H9 (cell line): Measurements from ENCODE around the gene PASK. TPM values are rescaled to one million over a fixed set of nuclear protein-coding genes. Genes with fewer than 3 reads are reported as not detected.

Source experiments
- DNase-seq: peaks from one replicate; pipeline ENCODE4 v3.0.0-alpha.2; 2017
- H2AFZ ChIP-seq: one replicate; pipeline ENCODE4 v1.6.1; 2013; ENCODE audit warnings: mild to moderate bottlenecking, low read length, control low read depth, moderate library complexity
- H2AK5ac ChIP-seq: 2 replicates; pipeline ENCODE4 v1.6.1; 2013; ENCODE audit warnings: low read length, control low read depth, mixed read lengths; ENCODE audit not compliant: insufficient read length
- H2BK120ac ChIP-seq: one replicate; pipeline ENCODE4 v1.6.1; 2013; ENCODE audit warnings: low read depth, mild to moderate bottlenecking, low read length, control low read depth, inconsistent platforms; ENCODE audit not compliant: poor library complexity, severe bottlenecking
- H2BK12ac ChIP-seq: 2 replicates; pipeline ENCODE4 v1.6.1; 2013; ENCODE audit warnings: low read length, control low read depth, mixed read lengths, low read depth; ENCODE audit not compliant: insufficient read length
- H2BK15ac ChIP-seq: 2 replicates; pipeline ENCODE4 v1.6.1; 2013; ENCODE audit warnings: low read depth, low read length, control low read depth
- H2BK20ac ChIP-seq: one replicate; pipeline ENCODE4 v1.6.1; 2013; ENCODE audit warnings: low read depth, mild to moderate bottlenecking, low read length, control low read depth, inconsistent platforms; ENCODE audit not compliant: poor library complexity, severe bottlenecking
- H2BK5ac ChIP-seq: 2 replicates; pipeline ENCODE4 v1.6.1; 2013; ENCODE audit warnings: low read length, control low read depth, mixed read lengths; ENCODE audit not compliant: insufficient read length
- H3K14ac ChIP-seq: 2 replicates; pipeline ENCODE4 v1.6.1; 2013; ENCODE audit warnings: low read length, control low read depth; ENCODE audit not compliant: insufficient read depth
- H3K18ac ChIP-seq: 2 replicates; pipeline ENCODE4 v1.6.1; 2013; ENCODE audit warnings: low read depth, mild to moderate bottlenecking, mixed read lengths, low read length, control low read depth; ENCODE audit not compliant: insufficient read length
- H3K23ac ChIP-seq: 2 replicates; pipeline ENCODE4 v1.6.1; 2013; ENCODE audit warnings: low read length, control low read depth, mixed read lengths, low read depth; ENCODE audit not compliant: insufficient read length
- H3K23me2 ChIP-seq: 2 replicates; pipeline ENCODE4 v1.6.1; 2013; ENCODE audit warnings: low read depth, mild to moderate bottlenecking, mixed read lengths, low read length, control low read depth; ENCODE audit not compliant: insufficient read length, poor library complexity, severe bottlenecking
- H3K27ac ChIP-seq: 2 replicates; pipeline ENCODE4 v1.5.1; 2013; ENCODE audit warnings: low read length, control low read depth, mixed read lengths, low read depth; ENCODE audit not compliant: insufficient read length
- H3K27me3 ChIP-seq: 2 replicates; pipeline ENCODE4 v1.6.1; 2013; ENCODE audit warnings: low read length, control low read depth, inconsistent platforms; ENCODE audit not compliant: insufficient read depth
- H3K4ac ChIP-seq: 2 replicates; pipeline ENCODE4 v1.6.1; 2013; ENCODE audit warnings: low read depth, mild to moderate bottlenecking, control low read depth, inconsistent platforms, low read length, moderate library complexity
- H3K4me1 ChIP-seq: 2 replicates; pipeline ENCODE4 v1.6.1; 2013; ENCODE audit warnings: low read length, control low read depth, inconsistent platforms; ENCODE audit not compliant: insufficient read depth
- H3K4me2 ChIP-seq: 2 replicates; pipeline ENCODE4 v1.6.1; 2013; ENCODE audit warnings: low read length, control low read depth, mixed read lengths; ENCODE audit not compliant: insufficient read length, insufficient read depth
- H3K56ac ChIP-seq: 2 replicates; pipeline ENCODE4 v1.6.1; 2013; ENCODE audit warnings: low read depth, mild to moderate bottlenecking, mixed read lengths, low read length, control low read depth; ENCODE audit not compliant: insufficient read length
- H3K79me1 ChIP-seq: 2 replicates; pipeline ENCODE4 v1.6.1; 2013; ENCODE audit warnings: low read depth, mild to moderate bottlenecking, moderate library complexity, low read length, control low read depth, inconsistent platforms; ENCODE audit not compliant: insufficient read depth, poor library complexity, severe bottlenecking
- H3K79me2 ChIP-seq: 2 replicates; pipeline ENCODE4 v1.6.1; 2013; ENCODE audit warnings: low read length, control low read depth, inconsistent platforms; ENCODE audit not compliant: insufficient read depth
- H3K9ac ChIP-seq: 2 replicates; pipeline ENCODE4 v1.6.1; 2013; ENCODE audit warnings: low read length, control low read depth, mixed read lengths; ENCODE audit not compliant: insufficient read length; ENCODE audit errors: extremely low read depth
- H3K9me3 ChIP-seq: one replicate; pipeline ENCODE4 v1.6.1; 2013; ENCODE audit warnings: low read depth, low read length, inconsistent platforms; ENCODE audit not compliant: control insufficient read depth
- H3T11ph ChIP-seq: one replicate; pipeline ENCODE4 v1.6.1; 2013; ENCODE audit warnings: mild to moderate bottlenecking, low read length, control low read depth, inconsistent platforms
- H4K20me1 ChIP-seq: one replicate; pipeline ENCODE4 v1.6.1; 2013; ENCODE audit not compliant: control insufficient read depth, insufficient read length, insufficient read depth
- H4K5ac ChIP-seq: 2 replicates; pipeline ENCODE4 v1.6.1; 2013; ENCODE audit warnings: low read depth, mild to moderate bottlenecking, mixed read lengths, low read length, control low read depth; ENCODE audit not compliant: insufficient read length
- H4K8ac ChIP-seq: replicated peaks from 2 replicates; pipeline ENCODE4 v1.6.1; 2013; ENCODE audit warnings: low read length, control low read depth, mixed read lengths, low read depth; ENCODE audit not compliant: insufficient read length
- H4K91ac ChIP-seq: 2 replicates; pipeline ENCODE4 v1.6.1; 2013; ENCODE audit warnings: low read depth, mild to moderate bottlenecking, moderate library complexity, mixed read lengths, low read length, control low read depth; ENCODE audit not compliant: insufficient read length
- H3K27ac Mint-ChIP-seq, 3 experiments: 2 replicates in 2 of 3; 3 replicates in 1 of 3; pipeline ENCODE4 v1.8.0; 2020 to 2021; ENCODE audit warnings: mixed read lengths in 3 of 3, mild to moderate bottlenecking in 1 of 3, moderate library complexity in 1 of 3
- H3K27me3 Mint-ChIP-seq: 2 replicates; pipeline ENCODE4 v1.8.0; 2021; ENCODE audit warnings: low read depth, mild to moderate bottlenecking, moderate library complexity, mixed read lengths
- H3K36me3 Mint-ChIP-seq, 3 experiments: 2 replicates in 2 of 3; 3 replicates in 1 of 3; pipeline ENCODE4 v1.8.0; 2020 to 2021; ENCODE audit warnings: low read depth in 3 of 3, mixed read lengths in 3 of 3; ENCODE audit not compliant: insufficient read depth in 1 of 3
- H3K4me1 Mint-ChIP-seq, 2 experiments: 2 replicates each; pipeline ENCODE4 v1.8.0; 2020; ENCODE audit warnings: mixed read lengths in 2 of 2
- H3K4me3 Mint-ChIP-seq, 2 experiments: 2 replicates in 1 of 2; 3 replicates in 1 of 2; pipeline ENCODE4 v1.8.0; 2020 to 2021; ENCODE audit warnings: mild to moderate bottlenecking in 2 of 2, mixed read lengths in 2 of 2, moderate library complexity in 1 of 2
- H3K9me3 Mint-ChIP-seq, 2 experiments: 2 replicates in 1 of 2; 3 replicates in 1 of 2; pipeline ENCODE4 v1.8.0; 2020; ENCODE audit warnings: mild to moderate bottlenecking in 2 of 2, mixed read lengths in 2 of 2, moderate library complexity in 1 of 2
- CTCF ChIP-seq: fragments of 200-600 bp; sonication (generic); conservative IDR thresholded peaks from 3 replicates; pipeline ENCODE4 v1.8.0; 2021; ENCODE audit warnings: antibody characterized with exemption, mild to moderate bottlenecking
- WGBS: extraction: QIAGEN DNeasy Blood & Tissue Kit; methylation state at CpG from one replicate; pipeline ENCODE4 v1.1.7; 2013; ENCODE audit warnings: missing lambda C conversion rate, low lambda C conversion rate, mixed read lengths; ENCODE audit not compliant: insufficient read length; ENCODE audit errors: extremely low coverage; 5-methylcytosine and 5-hydroxymethylcytosine counted together
- total RNA-seq: library from RNA; stranded (reverse); gene quantifications from 2 replicates; pipeline ENCODE4 v1.2.1, GENCODE V29; 2021

Gene PASK
- total RNA-seq, 1 experiment from 2014 or later = 68.0 TPM

- Histone ChIP-seq H3K56ac (no peak overlapping the region), H3K18ac (no peak overlapping the region), H3K27me3 (no peaks in the 10 kb centered on the region), H2AK5ac (no peak overlapping the region), H3K79me2 (no peaks in the 10 kb centered on the region), H2BK120ac (no peak overlapping the region), H4K20me1 (no peaks in the 10 kb centered on the region), H2BK12ac (no peak overlapping the region), H3T11ph (no peak overlapping the region), H3K23me2 (no peaks in the 10 kb centered on the region), H3K4me1 (no peaks in the 10 kb centered on the region), H3K4me2 (no peak overlapping the region), H3K14ac (no peak overlapping the region), H4K5ac (no peak overlapping the region), H3K9ac (no peak overlapping the region), H3K23ac (no peak overlapping the region), H3K79me1 (no peaks in the 10 kb centered on the region), H2AFZ (no peak overlapping the region), H3K4ac (no peak overlapping the region), H2BK5ac (no peak overlapping the region), H4K8ac (no peak overlapping the region), H3K27ac (no peak overlapping the region), H3K9me3 (no peaks in the 10 kb centered on the region), H4K91ac (no peak overlapping the region), H2BK20ac (no peak overlapping the region), H2BK15ac (no peak overlapping the region)
- Mint-ChIP-seq H3K4me1 (no peaks in the 10 kb centered on the region), H3K4me3 (no peak overlapping the region), H3K36me3 (peaks cover 3 to 41% (median 28%) of the 10 kb centered on the region in 3 experiments; a peak in 6 of 7 replicates), H3K27ac (peak overlapping the region in 2 of 3 experiments; percentile 33 to 49; a peak in 1 of 7 replicates), H3K27me3 (no peaks in the 10 kb centered on the region), H3K9me3 (no peaks in the 10 kb centered on the region)
- WGBS = no CpG with 5 or more reads among the region's 14 CpGs
- no peak for DNase-seq
- TF ChIP-seq CTCF = no peak
Measured at GRCh38 chr2:241109210-241110088, 39.8 kb downstream of the PASK start.
